ENCODE results near the gene PSMG3. TPM values are rescaled to one million over a fixed set of nuclear protein-coding genes. Genes with fewer than 3 reads are reported as not detected.

The PSMG3 gene
- total RNA-seq, 4 donors from 2014 or later: 25.4 to 46.4 (median 32.2) TPM

DNA sequence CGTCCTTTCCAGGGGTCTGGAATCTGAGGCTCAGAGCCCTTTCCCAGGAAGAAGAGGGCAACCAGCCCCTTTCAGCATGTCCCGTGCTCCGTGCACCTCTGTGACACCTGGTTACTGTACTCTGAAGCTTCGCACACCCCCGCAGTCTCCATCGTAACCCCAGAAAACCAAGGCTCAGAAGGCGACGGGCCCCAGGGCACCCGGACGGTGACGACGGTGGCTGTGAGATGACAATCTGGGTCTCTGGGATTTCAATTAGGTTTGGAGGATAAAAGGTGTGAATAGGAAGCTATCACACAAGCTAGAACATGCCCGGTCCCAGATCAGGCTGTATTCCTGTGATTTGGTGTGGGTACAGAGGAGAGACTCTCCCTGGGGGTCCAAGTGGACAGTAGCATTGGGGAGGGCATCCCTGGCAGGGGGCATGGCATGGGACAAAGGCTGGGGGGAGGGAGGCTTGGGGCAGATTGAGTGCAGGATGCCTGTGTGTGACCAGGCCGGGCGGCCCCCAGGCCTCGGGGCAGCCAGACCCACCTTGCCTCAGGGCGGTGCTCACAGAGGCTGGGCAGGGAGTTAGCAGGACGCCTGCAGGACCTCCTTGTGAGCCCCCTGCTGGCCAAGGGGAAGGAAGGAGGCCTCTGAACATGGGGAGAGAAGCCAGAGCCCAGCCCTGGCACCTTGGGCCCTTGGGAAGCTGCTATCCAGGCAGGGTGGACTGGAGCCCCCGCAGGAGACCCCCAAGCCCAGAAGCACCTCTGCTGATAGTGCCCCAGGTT, 23.4 kb upstream of the PSMG3 start:
- Histone ChIP-seq H3K9me3 (no peaks in the 10 kb centered on the region), H3K27ac (no peak overlapping the region), H3K4me3 (no peak overlapping the region), H3K36me3 (no peaks in the 10 kb centered on the region), H3K27me3 (peaks cover 49 to 56% (median 55%) of the 10 kb centered on the region in 3 donors), H3K4me1 (no peaks in the 10 kb centered on the region)
- DNase-seq (no peak), ATAC-seq (no peak)
- in situ Hi-C loops (cut with MboI; ENCODE audit: low sequenced_read_pairs in 4 of 4) (loop anchor here in 3 of 4 donors (25.0 kb wide), 2 partner anchors 169 to 619 kb away; no protein-coding TSS in a partner anchor), intact Hi-C loops (cut with DNase I; ENCODE audit: low total_unique reads) (no loop called here)
- TF ChIP-seq, protein P1, sequence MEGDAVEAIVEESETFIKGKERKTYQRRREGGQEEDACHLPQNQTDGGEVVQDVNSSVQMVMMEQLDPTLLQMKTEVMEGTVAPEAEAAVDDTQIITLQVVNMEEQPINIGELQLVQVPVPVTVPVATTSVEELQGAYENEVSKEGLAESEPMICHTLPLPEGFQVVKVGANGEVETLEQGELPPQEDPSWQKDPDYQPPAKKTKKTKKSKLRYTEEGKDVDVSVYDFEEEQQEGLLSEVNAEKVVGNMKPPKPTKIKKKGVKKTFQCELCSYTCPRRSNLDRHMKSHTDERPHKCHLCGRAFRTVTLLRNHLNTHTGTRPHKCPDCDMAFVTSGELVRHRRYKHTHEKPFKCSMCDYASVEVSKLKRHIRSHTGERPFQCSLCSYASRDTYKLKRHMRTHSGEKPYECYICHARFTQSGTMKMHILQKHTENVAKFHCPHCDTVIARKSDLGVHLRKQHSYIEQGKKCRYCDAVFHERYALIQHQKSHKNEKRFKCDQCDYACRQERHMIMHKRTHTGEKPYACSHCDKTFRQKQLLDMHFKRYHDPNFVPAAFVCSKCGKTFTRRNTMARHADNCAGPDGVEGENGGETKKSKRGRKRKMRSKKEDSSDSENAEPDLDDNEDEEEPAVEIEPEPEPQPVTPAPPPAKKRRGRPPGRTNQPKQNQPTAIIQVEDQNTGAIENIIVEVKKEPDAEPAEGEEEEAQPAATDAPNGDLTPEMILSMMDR (IDR thresholded peaks at IDR 0.05 in 4 of 5, conservative IDR thresholded peaks at IDR 0.05 in 1 of 5): no peak
- TF ChIP-seq POLR2A (IDR thresholded peaks at IDR 0.05): no peak

DNA sequence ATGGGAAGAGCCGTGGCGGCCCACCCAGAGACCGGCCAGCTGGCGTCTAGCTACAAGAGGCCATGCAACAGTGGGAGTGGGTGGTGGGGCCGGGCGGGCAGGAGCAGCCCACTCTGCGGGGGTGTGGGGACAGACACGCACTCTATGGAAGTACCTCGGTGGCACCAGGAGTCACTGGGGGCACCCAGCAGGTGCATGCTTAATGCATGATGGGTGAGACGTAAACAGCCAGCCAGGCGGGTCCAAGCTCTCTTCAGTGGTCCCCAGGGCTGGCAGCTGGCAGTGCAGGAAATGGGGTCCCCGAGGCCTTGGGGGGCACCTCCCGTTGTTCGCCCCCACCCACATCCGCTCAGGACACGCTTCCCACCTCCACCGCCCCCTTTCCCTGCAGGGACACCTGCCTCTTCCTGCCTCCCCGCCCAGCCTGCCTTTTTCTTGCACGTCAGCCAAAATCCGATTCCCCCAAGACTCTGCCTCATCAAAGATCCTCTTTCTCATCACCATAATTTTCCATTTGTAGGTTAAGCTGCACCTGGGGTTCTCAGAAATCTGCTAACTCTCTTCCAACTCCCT, 22.6 kb upstream of the PSMG3 start:
- Histone ChIP-seq H3K27ac (no peak overlapping the region), H3K4me1 (no peaks in the 10 kb centered on the region), H3K9me3 (no peaks in the 10 kb centered on the region), H3K36me3 (no peaks in the 10 kb centered on the region), H3K4me3 (no peak overlapping the region), H3K27me3 (peaks cover 49 to 56% (median 55%) of the 10 kb centered on the region in 3 donors)
- ATAC-seq (no peak), DNase-seq (no peak)
- in situ Hi-C loops (cut with MboI; ENCODE audit: low sequenced_read_pairs in 4 of 4) (loop anchor here in 3 of 4 donors (25.0 kb wide), 2 partner anchors 170 to 620 kb away; no protein-coding TSS in a partner anchor), intact Hi-C loops (cut with DNase I; ENCODE audit: low total_unique reads) (no loop called here)
- TF ChIP-seq, protein P1 (IDR thresholded peaks at IDR 0.05 in 4 of 5, conservative IDR thresholded peaks at IDR 0.05 in 1 of 5): no peak
- no peak for TF ChIP-seq POLR2A (IDR thresholded peaks at IDR 0.05)

DNA sequence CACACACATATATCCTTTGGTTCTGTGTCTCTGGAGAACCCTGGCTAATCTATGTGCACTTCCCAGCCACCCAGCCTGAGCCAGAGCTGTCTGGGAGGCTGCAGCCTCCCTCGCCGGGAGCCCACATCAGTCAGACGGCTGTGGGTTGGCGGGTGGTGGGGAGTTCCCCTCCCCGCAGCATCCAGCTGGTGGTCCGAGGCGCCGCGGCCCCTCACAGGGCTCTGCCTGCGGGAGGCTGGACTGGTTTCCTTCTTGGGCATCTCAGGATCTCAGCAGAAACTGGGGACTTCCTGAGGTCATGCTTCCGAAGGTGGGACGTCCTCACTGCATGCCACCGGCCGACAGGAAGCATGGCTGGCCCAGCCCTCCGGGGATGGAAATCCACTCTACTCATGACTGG, 22.0 kb upstream of the PSMG3 start:
- no peak overlapping the region for H3K4me3 ChIP-seq
- no peak for ATAC-seq
- TF ChIP-seq, protein P1 (IDR thresholded peaks at IDR 0.05 in 4 of 5, conservative IDR thresholded peaks at IDR 0.05 in 1 of 5): no peak
- TF ChIP-seq POLR2A (IDR thresholded peaks at IDR 0.05): no peak

DNA sequence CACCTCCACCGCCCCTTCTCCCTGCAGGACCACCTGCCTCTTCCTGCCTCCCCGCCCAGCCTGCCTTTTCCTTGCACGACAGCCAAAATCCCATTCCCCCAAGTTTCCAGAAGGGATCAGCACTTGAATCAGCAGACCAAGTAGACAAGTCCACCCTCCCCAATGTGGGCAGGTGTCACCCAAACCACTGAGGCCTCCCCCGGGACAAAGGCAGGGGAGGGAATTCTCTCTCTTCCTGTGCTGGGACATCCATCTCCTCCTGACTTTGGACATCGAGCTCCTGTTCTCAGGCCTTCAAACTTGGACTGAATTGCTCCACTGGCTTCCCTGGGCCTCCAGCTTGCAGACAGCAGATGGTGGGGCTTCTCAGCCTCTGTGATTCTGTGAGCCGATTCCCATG, 21.6 kb upstream of the PSMG3 start:
- no peaks in the 10 kb centered on the region for H3K9me3 ChIP-seq
- intact Hi-C loops (cut with DNase I; ENCODE audit: low total_unique reads) (no loop called here), in situ Hi-C loops (cut with MboI; ENCODE audit: low sequenced_read_pairs in 4 of 4) (loop anchor here in 3 of 4 donors (25.0 kb wide), 2 partner anchors 171 to 621 kb away; no protein-coding TSS in a partner anchor)
- no peak overlapping the region for H3K27ac ChIP-seq
- DNase-seq: no peak
- H3K36me3 ChIP-seq: no peaks in the 10 kb centered on the region
- H3K27me3 ChIP-seq: peaks cover 49 to 63% (median 53%) of the 10 kb centered on the region in 3 donors
- H3K4me1 ChIP-seq: no peaks in the 10 kb centered on the region
- TF ChIP-seq, protein P1 (IDR thresholded peaks at IDR 0.05 in 4 of 5, conservative IDR thresholded peaks at IDR 0.05 in 1 of 5): no peak
- TF ChIP-seq POLR2A (IDR thresholded peaks at IDR 0.05): no peak
- ATAC-seq: no peak
- H3K4me3 ChIP-seq: no peak overlapping the region

More for the DNA sequence above, 22.0 kb upstream of the PSMG3 start:
- no peaks in the 10 kb centered on the region for H3K4me1 ChIP-seq
- H3K36me3 ChIP-seq: no peaks in the 10 kb centered on the region
- no peaks in the 10 kb centered on the region for H3K9me3 ChIP-seq
- in situ Hi-C loops (cut with MboI; ENCODE audit: low sequenced_read_pairs in 4 of 4) (loop anchor here in 3 of 4 donors (25.0 kb wide), 2 partner anchors 170 to 620 kb away; no protein-coding TSS in a partner anchor), intact Hi-C loops (cut with DNase I; ENCODE audit: low total_unique reads) (no loop called here)
- H3K27ac ChIP-seq: no peak overlapping the region
- peaks cover 49 to 58% (median 56%) of the 10 kb centered on the region in 3 donors for H3K27me3 ChIP-seq
- no peak for DNase-seq

Data from gastrocnemius medialis (tissue), 4 donors.